Measurements from ENCODE around the gene FYCO1. TPM values are rescaled to one million over a fixed set of nuclear protein-coding genes. Genes with fewer than 3 reads are reported as not detected.

FYCO1 gene
- total RNA-seq, 1 experiment from 2014 or later = 4.3 TPM

- no peak for DNase-seq (ENCODE audit: low spot score)
Observed at GRCh38 chr3:45965253-45965652, 30.4 kb downstream of the FYCO1 start.

GRCh38 chr3:45964139-45964538, 31.5 kb downstream of the FYCO1 start:
- no peak for DNase-seq (ENCODE audit: low spot score)

- no peak for DNase-seq (ENCODE audit: low spot score)
Observed at GRCh38 chr3:45962033-45962432, 33.6 kb downstream of the FYCO1 start.

DNA sequence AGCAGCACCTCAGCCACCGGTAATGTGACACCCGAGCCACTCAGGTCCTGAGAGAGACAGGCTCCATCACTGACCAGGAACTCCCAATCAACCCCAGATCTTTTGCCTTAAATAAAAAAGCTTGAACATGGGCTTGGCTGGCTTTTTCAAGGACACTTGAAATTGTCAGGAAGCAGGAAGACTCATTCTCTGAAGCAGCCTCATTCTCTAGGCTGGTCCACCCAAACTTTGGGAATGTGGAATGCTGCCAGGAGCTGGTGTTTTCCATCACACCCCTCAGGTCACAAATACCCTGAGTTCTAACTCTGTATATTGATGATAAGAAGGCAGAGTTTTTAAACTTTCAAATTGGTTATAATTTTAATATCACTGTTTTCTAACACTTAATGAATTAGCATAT, 35.3 kb downstream of the FYCO1 start:
- DNase-seq (ENCODE audit: low spot score) = no peak

DNA sequence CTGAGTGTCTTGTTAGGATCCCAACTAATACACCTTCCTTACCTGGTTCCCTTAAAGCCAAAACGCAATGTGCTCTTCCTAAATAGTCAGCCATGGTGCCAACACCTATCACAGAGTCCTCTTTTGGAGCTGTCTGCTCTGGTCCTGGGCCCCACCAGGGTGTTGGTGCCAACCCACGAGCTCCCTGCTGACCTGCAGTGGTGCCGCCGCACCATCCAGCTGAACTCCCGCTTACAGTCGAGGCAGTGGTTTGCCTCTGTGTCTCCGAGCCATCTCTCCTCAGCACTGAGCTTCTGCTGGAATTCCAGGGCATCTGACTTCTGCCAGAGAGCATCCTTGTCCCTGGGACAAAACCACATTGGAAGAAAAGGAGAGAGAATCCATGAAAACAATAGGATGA, 36.4 kb downstream of the FYCO1 start:
- DNase-seq (ENCODE audit: low spot score) = no peak

DNA sequence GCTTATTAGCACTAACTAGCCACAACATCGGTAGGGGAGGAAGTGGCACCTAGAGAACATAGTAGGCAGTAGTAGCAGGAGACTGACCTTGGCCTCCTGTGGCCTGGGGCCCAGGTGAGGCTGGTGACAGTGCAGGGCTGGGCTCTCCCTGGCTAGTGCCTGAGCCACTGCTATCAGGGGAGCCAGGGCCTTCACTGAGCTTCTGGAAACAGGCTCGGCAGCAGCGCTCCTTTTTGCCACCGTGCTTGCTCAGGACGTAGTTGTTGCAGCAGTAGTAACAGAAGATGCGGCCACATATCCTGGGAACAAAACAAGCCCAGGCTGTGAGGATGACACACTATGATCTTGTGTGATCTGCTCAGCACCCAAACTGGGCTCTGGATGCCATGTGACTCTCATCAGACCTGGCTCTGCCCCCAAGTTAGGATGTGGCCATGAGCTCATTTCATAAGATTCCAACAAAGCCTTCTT, 37.3 kb downstream of the FYCO1 start:
- no peak for DNase-seq (ENCODE audit: low spot score)

- no peak for DNase-seq (ENCODE audit: low spot score)
Observed at GRCh38 chr3:45957586-45957985, 38.0 kb downstream of the FYCO1 start.

DNA sequence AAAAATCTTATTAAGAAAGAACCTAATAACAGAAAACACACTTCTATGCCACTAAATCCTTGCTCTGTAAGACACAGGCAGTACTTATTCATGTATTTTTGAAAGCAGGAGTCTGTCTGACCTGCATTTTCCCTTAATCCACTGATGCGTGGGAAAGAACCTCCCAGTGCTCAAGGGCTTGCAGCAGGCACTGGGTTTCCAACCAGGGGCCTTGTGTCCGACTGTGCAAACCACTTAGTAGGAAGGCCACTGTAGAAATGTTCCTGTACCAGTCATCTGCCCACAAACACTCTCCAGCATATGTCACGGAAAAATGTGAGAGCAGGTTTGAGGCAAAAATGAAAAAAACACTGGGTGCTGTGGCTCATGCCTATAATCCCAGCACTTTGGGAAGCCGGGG, 39.9 kb downstream of the FYCO1 start:
- DNase-seq (ENCODE audit: low spot score) = no peak

GRCh38 chr3:45955017-45955647, 40.5 kb downstream of the FYCO1 start:
- DNase-seq (ENCODE audit: low spot score) = no peak

DNA sequence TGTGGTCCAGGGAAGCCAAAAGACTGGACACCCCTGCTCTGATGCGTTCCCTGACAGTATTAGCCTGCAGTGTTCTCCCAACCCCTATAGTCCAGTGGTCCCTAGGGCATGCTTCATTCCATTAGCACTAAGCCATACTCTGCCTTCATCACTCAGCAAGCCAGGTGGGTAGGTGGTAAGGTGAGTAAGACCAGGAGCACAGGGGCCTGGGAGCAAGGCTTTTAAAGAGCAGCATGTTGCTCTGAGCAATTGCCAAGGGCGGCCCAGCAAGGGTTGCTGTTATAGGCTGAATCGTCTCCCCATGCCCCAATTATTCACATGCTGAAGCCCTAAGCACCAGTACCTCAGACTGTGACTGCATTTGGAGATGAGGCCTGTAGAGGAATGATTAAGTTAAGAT, 41.3 kb downstream of the FYCO1 start:
- DNase-seq (ENCODE audit: low spot score) = no peak

GRCh38 chr3:45953536-45953935, 42.1 kb downstream of the FYCO1 start:
- DNase-seq (ENCODE audit: low spot score) = no peak

GRCh38 chr3:45952456-45952855, 43.2 kb downstream of the FYCO1 start:
- DNase-seq (ENCODE audit: low spot score) = no peak

GRCh38 chr3:45951946-45952345, 43.7 kb downstream of the FYCO1 start:
- no peak for DNase-seq (ENCODE audit: low spot score)

- no peak for DNase-seq (ENCODE audit: low spot score)
Observed at GRCh38 chr3:45950686-45951600, 44.7 kb downstream of the FYCO1 start.

DNA sequence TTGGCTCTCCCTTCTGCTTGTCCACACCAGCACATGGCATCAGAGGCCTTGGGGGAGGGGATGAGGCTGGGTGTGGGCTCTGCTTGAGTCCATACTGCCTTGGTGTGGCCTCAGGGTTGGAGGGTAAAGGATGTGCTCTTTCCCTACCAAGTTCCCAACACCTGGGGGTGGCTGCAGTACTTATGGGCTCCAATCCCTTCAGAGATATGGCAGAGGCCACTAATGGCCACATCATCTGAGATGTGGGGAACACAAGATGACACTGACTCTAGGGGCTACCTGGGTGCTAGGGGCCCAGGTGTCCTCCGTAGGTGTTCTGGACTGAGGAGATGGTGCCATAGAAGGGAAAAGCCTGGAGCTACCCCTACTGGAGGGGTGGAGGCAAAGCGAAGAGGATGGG, 45.5 kb downstream of the FYCO1 start:
- no peak for DNase-seq (ENCODE audit: low spot score)

DNA sequence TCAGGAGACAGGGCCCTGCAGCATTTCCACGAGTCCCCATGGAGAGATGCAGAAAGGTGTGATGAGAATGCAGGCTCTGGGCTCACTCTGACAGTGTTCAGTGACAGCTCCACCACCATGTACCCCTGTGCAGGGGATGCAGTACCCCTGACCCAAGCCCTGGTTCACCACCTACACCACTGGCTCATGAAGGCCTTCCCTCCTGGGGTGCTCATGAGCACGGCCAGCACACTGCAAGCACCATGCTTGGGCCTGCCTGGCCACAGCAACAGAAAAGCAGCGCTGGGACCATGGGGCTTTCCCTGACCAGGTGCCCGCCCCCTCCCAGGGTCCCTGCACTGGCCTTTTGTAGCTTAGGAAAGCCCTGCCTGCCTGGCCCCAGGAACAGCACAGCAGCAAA, 46.2 kb downstream of the FYCO1 start:
- no peak for DNase-seq (ENCODE audit: low spot score)

- DNase-seq (ENCODE audit: low spot score) = no peak
Observed at GRCh38 chr3:45948881-45949280, 46.7 kb downstream of the FYCO1 start.

- DNase-seq (ENCODE audit: low spot score) = peak; percentile 49
Observed at GRCh38 chr3:45948311-45948781, 47.3 kb downstream of the FYCO1 start.

GRCh38 chr3:45947361-45947760, 48.3 kb downstream of the FYCO1 start:
- peak; percentile 32 for DNase-seq (ENCODE audit: low spot score)

DNA sequence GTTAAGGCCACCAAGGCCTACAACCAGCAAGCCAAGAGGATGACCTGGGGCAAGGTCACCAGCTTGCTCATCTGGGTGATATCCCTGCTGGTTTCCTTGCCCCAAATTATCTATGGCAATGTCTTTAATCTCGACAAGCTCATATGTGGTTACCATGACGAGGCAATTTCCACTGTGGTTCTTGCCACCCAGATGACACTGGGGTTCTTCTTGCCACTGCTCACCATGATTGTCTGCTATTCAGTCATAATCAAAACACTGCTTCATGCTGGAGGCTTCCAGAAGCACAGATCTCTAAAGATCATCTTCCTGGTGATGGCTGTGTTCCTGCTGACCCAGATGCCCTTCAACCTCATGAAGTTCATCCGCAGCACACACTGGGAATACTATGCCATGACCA, 48.7 kb downstream of the FYCO1 start:
- DNase-seq (ENCODE audit: low spot score) = no peak

- DNase-seq (ENCODE audit: low spot score) = no peak
Observed at GRCh38 chr3:45946307-45946706, 49.3 kb downstream of the FYCO1 start.

GRCh38 chr3:45944830-45945620, 50.6 kb downstream of the FYCO1 start:
- no peak for DNase-seq (ENCODE audit: low spot score)
